Activated CD4-positive, alpha-beta T cell treated with anti-CD3 and anti-CD28 coated beads for 1 hour (primary cell): ENCODE data around the gene NFIX.

Experiments
- DNase-seq: peaks from one replicate; pipeline ENCODE4 v3.0.0-alpha.2; 2020

Gene NFIX

DNA sequence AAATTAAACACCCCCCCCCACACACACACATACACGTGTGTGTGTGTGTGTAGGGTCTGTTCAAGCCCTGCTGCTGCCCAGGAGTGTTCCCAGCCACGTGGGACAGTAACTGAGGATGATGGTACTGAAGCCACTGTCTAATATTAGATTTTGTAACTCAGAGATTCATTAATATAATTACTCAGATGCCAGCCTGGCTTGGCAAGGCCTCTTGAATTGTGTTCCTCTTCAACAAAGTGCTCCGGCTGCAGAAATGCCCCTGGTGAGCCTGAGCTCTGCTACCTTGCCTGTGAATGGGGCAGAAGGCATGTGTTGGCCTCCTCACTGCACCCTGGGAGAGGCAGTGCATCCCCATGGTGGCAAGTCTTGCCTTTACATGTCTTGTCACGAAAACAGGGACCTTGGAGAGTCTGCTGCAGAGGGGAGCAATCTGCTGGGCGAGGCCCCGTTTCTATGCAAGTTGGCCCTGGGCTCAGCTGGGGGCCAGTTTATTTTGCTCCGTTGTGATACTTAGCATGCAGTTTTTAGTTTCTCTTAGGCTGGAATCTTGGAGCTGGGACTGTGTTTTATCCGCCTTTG, 44.0 kb downstream of the NFIX start:
- no peak for DNase-seq

DNA sequence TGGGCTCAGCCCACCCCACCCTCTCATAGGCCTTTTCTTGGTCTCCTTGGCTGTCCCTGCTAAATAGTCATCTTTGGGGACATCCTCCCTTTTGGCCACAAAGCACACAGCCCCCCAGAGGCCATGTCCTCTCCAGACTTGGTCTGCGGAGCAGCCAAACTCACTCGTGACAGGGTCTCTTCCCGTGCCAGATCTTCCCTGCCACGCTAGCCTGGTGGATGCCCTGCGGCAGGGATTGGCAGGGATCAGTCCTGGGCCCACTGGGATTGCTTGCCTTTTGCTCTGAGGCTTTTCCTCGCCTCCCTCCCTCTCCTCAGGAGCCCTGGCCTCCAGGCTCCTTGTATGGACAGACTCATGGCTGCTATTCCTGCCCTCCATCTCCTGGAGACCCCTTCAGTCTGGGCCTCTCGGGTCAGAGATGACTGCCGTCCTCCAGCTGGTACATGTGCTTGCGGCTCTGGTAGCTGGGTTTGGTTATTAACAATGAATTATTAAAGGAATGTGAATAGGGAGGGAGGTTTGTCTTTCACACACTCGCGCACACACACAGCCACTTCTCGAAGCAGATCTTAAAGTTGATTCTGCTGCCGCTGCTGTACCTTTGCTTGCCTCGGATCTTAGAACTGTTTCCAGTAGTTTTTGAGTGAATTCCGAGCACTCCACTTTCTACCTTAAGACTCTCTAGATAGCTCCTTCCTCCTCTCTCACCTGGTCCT, 45.1 kb downstream of the NFIX start:
- DNase-seq, result no peak

DNA sequence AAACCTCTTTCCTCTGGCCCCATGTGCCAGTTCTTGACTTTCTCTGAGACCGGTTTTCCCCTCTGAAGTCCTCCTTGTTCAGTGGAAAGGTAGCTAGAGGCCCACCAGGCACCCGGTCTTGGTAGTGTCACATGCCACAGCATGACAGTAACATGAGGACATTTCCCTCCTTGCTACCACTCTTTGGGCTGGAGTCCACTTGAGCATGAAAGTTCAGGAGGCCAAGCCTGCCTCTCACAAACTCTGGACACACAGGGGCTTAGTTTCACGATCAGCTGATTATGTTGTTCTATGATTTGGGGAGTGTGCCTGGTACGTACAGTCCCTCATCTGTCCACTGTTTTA, 45.6 kb downstream of the NFIX start:
- no peak for DNase-seq

DNA sequence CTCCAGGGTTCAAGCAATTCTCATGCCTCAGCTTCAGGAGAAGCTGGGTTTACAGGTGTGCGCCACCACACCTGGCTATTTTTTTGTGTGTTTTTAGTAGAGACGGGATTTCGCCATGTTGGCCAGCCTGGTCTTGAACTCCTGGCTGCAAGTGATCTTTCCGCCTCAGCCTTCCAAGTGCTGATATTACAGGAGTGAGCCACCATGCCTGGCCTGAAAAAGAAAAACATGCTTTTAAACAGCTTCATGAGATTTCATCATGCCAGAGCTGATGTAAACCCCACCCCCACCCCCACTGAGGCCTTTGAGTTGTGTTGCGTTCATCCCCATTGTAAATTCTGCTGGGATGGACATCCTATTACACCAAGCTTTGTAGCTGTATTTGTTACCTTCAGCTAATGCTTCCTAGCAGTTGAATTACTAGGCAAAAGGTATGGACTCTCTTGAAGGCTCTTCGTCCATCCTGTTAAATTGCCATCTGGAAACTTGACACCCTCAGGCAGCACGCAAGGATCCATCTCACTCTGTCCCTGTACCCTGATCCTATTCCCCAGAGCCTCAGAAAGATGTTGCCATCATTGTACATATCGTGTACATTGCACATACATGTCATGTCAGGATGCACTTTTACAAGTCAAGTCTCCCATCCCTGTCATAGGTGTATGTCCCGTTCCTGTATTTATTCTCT, 47.3 kb downstream of the NFIX start:
- DNase-seq, result no peak

DNA sequence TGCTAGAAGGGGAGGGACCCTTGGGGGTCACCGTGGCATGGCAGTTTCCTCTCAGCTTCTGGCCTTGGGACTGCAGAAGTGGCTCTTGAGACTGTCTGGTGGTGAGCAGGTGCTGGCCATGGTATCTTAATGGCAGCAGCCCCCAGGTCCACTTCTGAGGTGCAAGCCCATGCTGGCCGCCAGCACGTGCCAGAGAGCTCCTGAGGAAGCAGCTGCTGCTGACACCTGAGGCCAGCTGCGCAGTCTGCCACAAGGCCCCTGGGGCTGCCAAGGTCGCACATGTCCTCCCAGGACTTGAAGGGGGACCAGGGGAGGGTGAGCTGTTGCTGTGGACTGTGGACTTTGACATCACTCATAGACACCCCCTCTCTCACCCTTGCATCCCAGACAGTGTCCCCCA, 48.0 kb downstream of the NFIX start:
- DNase-seq, result no peak

DNA sequence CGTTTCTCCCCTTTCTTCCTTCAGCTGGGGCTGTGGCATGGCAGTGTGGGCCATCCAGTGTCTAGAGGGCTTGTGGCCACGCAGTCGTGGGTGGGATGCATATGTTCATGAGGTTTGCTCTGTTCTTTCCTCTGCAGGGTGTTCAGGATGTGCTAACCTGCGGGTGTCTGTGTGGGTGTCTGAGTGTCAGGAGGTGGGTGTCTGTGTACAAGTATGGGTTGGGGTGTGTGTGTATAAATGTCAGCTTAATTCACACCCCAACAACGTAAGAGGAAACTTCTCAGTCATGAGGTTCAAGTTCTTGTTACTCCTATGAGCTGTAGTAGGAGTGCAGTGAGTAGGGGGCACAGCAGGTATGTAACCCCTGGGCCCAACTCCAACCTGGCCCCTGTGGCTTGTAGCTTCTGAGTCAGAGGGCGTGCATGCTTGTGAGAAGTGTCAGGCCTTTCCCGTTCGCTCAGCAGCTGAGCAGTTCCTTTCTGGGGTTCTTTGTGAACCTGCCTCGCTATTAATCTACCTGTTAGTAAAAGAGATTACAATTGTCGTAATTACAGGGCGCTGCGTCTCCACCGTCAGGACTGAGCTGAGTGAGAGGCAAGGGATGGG, 49.1 kb downstream of the NFIX start:
- DNase-seq, result no peak

DNA sequence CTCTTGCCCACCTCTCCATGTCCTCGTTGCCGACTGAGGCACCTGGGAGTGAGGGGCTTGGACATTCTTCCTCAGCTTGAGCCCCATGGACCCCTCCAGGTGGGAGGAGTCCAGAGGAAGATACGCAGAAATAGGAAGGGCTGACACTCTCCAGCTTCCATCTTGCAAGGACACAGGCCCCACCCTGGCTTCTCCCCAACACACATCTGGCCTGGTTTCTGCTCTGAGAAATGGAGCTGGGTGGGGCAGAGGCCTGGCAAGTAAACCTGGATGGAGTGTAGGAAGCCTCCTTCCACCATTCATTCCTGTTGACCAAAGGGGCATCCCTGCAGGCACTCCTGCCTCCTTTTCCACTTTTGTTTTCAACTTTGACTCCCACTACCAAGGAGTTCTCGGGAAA, 50.5 kb downstream of the NFIX start:
- DNase-seq, result no peak

DNA sequence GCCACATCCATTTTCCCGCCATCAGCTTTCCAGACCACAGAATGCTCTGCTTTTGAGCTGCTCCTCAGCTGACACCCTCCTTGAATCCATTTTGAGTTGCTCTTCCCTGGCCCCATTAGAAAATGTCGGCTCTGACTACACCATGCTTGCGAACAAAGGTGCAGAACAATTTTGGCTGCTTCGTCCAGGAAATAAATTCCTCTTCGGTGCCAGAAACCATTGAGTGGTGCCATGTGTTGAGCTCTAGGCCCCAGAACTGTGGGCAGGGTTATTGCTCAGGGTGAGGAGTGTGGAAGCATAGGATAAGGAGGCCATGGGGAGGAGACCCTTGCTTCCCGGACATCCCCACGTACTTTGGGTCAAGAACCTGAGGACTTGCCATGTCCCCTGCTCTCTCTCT, 52.1 kb downstream of the NFIX start:
- no peak for DNase-seq

DNA sequence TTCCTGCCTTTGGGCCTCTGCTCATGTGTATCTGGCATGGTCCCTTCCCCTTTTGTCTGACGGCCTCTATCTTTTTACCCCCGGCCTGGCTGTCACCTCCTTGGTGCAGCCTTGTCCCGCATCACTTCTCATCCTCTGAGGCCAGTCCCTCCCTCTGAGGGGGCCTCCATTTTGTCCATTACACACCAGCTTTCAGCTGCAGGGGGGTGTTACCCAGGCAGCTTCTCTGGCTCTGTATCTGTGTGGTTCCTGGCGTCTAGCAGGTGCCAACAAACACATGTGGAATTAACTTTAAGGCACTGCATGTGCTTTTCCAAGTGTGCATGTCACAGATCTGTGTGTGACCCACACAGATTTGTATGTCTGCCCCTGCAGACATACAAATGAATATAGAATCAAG, 55.0 kb downstream of the NFIX start:
- DNase-seq, result no peak

DNA sequence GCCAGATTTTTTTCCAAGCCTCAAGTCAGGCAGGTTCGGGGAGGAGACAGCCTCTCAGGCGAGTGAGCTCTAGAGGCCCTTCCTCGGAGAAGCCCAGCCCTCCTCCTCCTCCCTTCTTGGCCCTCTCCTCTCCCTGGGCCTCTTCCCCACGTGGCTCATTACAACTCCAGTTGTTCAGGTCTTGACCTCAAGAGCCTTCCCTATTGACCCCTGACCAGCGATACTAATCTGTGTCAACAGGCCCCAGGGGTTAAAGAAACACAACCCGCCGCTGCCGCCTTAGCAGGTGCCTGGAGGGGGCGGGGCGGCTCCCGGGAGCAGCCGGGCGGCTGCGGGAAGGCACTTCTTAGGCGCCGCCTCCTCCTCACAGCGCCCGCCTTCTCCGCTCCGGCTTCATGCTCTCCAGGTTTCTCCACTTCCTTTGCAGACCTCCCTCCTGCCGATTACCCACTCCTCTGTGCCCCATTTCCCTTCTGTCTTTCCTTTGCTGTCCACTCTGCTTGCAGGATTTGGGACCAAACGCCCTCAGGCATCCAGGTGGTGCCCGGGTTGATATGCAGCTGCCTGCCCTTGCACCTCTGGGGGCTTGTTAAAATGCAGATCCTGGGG, 56.4 kb downstream of the NFIX start:
- DNase-seq, result no peak

DNA sequence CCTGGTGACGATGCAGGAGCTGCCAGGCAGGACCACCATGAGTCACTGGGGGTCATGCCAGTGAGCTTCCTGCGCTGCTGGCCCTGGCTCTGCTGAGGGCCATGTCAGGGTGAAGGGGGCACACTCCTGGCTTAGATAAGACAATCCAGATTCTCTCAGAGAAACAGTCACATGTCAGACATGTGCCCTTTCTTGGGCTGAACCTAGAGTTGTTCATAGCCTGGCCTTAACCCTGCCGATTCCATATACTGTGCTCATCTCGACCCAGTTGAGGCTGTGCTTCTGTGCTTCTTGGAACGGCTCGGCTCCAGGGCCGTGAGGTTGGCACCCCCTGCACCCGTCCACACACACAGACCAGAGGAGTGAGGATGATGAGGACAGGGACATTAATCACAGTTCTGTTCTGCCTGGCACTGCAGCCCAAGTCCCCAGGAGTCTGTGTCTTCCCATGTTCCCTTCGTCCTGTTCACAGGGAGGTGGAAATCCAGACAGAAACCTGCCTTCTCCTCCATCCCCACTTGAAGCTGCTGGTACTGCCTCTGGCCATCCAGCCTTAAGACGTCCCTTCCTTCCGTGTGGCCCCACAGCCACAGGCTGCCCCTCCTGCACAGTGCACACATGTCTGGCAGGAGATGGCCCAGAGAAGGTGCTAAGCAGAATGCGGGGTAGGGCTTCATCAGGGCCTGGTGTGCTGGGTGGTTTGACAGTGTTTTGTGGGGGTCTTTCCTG, 57.3 kb downstream of the NFIX start:
- no peak for DNase-seq

DNA sequence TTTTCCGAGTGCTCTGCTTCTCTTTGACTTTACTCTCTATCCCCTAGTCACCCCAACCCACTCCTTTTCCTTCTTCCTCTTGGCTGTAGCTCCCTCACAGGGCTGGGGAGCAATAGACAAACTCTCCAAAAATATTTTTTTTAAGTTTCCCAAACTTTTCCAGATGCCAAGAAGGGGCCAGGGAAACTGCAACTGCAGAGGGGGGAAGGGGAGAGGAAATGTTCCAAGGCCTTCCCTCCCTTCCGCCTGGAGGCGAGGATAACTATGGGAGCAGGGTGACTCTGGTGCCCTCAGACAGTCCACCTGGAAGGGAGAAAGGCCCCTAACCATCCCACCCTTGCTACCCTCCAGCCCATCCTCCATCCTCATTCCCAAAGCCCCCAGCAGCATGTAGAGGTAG, 58.0 kb downstream of the NFIX start:
- no peak for DNase-seq

DNA sequence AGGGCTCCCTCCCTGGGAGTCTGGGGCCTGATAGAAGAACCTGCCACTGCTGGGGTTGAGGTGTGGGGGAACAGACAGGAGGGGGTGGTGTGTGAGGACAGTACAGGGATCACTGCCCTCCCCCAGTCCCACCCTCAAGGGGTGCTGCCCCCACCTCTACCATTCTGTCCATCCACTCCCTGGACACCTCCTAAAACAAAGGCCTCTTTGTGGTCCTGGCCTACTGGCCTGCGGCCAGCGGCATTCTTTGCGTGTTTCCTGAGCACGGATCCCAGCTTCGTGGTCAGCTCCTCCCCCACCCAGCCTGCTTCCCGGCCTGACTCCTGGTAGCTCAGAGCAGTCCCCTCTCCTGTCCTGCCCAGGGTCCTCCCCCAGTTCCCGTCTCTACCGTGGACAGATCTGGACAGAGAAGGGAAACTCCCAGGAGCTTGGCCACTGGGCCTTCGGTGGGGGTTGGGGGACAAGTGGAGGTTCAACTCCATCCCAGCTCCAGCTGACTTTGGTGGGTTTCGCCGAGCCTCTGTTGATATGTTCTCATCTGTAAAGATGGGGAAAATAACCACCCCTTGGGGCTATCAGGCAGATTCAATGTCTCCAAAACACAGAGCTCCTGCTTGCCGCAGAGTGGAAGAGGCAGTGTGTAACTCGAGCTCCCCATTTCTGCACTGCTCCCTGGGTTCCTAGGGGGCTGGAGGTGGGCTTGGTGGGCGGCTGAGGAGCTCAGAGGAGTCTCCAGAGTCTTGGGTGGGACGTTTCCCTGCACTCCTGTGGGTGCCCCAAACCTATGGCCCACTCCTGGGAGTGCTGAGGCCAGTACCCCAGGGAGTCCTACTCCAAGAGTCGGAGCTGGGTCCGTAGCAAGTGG, 58.7 kb downstream of the NFIX start:
- no peak for DNase-seq

DNA sequence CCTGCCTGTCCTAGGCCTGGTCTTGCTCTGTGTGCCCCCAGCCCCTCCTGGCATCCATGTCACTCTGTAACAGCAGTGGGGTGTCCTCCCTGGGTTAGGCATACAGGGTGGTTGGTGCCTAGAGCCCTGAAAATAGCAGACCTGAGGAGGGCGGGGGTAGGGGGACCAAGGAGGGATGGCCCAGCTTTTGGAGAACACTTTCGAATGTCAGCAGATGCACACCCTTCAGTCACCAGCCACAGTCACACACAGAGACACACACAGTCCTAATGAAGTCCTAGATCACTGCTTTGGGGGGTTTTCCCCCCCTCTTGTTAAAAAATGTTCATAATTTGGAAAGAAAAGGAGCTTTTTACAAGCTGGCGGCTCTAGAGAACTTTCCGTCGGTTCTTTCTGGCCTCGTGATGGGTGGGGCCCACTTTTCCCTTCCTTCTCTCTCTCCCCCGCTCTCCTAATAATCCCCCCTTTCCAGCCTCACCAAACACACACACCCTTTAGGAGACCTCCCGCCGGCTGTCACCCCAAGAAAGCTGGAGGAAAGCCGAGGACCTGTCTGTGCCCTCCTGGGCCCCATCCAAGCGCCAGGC, 59.4 kb downstream of the NFIX start:
- DNase-seq, result no peak

DNA sequence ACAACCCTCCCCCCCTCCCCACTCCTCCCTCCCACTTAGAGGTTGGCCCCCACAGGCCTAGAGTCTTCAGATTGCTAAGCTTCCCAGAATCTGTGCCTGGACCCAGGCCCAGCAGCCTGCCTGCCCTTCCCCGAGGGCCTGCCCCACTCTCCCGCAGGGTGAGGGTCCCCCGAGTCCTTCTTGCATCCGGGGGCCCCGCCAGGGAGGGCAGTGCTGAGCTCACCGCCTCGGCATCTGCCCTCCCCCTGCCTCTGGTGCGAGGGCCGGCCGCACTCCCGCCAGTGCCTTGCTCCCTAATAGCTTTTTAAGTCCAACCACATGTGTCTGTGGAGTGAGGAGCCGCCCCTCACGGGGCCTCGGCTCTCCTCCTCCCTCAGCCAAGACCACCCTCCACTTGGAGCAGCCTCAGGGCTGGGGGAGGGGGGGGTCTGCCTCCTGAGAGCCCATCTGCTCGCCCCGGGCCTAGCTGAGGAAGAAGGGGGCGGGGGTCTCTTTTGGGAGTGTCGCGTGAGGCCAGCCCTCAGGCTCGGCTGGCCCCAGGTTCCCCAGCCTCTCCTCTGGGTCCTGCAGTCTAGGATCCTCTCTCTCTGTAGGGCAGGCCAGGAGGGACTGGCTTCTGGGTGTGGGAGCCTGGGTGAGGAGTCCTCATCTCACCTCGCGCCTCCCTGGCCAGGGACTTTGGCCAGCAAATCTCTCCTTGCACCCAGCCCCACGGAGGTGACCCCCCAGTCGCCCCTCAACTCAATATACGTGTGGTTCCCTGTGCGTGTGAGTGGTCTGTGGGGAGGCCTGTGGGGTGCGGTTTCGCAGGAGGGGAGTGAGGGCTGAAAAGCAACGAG, 60.2 kb downstream of the NFIX start:
- DNase-seq, result no peak

DNA sequence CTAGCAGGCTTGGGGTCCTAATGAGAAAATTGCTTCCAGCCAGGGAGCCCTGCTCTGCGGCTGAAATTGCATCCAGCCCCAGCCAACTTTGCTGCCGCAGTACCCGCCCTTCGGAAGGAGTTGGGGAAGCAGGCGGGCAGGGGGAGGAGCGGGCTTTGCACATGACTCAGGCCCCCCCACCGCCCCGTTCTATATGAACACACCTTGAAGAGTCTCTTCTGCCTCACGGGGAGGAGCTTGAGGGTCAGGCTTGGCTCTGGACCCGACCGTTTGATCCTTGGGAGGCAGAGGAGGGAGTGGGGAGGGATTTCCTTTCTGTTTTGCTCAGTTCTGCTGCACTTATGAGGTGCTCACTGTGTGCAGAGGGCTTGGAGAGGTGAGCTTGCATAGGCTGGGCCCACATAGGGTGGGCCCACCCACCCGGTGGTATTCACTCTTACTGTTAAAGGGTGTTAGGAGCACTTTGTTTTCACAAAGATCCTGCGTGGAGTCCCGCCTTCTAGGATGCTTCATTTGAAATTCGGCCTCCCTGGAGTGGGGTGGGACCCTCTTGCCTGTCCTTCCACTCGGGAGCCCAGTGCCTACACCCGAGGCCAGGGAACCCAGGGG, 60.9 kb downstream of the NFIX start:
- no peak for DNase-seq

DNA sequence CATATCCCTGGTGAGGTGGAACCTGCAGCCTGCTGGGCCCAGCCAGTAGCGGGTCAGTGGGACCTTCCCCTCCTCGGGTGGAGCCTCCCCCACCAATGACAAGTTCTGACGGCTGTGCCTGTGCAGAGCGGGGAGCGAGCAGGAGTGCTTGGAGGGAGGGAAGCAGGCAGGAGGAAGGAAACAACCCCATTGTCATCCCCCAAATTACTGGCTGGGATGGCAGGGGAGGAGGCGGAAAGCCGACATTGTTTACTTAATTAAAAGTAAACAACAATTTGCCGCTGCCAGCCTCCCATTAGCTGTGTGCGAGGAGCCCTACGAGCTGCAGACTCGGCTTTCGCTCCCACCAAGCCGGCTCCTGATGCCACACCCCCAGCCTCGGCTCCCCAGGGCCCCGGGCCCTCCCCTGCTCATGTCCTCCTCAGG, 61.9 kb downstream of the NFIX start:
- no peak for DNase-seq

DNA sequence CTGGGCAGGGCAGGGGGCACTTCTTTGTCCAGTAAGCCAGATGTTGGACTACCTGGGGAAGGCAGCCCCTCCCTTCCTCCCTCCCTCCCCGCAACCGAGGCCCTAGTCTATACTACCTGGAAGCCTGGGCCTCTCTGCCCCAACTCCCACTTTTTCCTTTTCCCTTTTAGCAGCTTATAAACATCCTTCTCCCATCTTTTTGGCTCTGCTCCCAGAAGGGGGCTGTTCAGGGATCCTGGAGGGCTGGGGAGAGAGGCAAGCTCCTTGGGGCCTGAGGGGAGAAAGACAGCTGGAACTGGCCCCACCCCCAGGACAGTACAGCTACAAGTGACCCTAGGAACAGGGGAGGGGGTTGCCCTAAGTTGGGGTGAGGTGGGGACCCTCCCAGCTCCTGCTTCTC, 62.5 kb downstream of the NFIX start:
- no peak for DNase-seq

DNA sequence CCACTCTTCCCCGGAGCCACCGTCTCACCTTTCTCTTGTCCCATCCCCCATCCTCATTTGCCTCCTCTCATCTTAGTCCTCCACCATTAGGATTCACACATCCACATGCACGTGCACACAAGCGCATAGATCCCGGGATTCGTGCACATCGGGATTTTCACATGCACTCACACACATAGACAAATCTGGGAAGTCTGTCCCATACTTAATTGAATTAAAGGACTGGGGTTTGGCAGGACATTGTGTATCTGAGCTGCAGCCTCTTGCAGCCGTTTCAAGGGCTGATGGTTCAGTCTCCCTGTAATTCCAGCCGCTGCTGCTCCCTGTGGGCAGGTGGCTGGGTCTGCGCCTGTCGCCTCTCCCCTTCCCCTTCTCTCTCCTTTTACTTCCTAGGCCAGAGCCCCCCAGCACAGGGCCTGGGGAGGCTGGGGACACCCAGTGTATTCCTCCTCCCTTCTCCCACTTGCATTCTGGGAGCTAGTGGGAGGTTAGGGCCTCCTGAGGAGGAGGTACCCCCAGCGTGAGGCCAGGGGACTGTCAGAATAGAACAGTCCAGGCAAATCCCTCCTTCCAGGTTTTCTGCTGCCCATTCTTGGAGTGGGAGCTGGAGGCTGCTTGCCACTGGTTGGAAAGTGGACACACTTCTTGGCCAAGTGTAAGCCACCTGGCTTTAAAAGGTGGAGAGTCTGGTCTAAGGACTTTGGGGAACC, 63.8 kb downstream of the NFIX start:
- no peak for DNase-seq
